M059J (cell line): ENCODE results near the gene ELFN1. TPM values are rescaled to one million over a fixed set of nuclear protein-coding genes. Genes with fewer than 3 reads are reported as not detected.

Experiments used
- DNase-seq: peaks from one replicate; pipeline ENCODE4 v3.0.0-alpha.2; 2012; ENCODE audit warnings: low read depth
- total RNA-seq: library from RNA; depleted of rRNA; stranded (reverse); fragments of >200 nt; shearing (Covaris generic); gene quantifications from 2 replicates; pipeline ENCODE4 v1.2.3, GENCODE V29; 2014

Gene ELFN1
- total RNA-seq, 1 experiment from 2014 or later = not detected

DNA sequence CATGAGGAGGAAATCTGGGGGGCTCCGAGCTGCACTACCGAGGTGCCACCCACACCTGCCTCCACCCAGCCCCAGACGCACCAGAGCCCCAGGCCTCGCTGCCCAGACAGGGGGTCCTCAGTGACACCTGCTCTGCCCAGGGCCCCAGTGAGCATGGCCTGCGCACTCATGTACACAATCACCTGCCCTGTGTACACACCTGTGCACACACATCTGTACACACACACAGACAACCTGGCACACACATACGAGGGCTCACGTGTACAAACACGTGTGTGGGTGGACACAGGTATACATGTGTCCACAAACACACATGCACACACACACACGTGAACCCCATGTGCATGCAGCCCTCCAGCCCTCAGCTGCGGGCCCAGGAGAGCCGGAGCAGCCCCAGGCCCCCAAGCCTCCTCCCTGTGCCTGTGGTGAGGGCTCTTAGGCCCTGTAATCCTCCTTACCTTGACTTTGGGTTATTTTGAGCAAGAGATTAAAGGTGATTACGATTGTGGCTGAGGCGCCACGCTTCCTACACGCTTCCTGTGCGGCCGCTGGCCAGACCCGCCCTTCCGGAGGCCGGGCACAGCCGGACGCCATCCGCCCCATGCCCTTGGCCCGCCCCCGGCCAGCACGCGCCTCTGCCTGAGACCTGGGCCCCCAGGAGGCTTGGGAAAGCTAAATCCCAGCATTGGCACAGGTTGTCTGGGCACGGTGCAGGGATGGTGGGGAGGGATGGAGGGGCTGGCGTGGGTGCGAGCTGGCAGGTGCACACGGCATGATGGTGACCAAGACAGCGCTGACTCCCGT lies 71.9 kb downstream of the ELFN1 start:
- DNase-seq = no peak

GRCh38 chr7:1742555-1743303 lies 72.7 kb downstream of the ELFN1 start:
- DNase-seq = peak; percentile 24

DNA sequence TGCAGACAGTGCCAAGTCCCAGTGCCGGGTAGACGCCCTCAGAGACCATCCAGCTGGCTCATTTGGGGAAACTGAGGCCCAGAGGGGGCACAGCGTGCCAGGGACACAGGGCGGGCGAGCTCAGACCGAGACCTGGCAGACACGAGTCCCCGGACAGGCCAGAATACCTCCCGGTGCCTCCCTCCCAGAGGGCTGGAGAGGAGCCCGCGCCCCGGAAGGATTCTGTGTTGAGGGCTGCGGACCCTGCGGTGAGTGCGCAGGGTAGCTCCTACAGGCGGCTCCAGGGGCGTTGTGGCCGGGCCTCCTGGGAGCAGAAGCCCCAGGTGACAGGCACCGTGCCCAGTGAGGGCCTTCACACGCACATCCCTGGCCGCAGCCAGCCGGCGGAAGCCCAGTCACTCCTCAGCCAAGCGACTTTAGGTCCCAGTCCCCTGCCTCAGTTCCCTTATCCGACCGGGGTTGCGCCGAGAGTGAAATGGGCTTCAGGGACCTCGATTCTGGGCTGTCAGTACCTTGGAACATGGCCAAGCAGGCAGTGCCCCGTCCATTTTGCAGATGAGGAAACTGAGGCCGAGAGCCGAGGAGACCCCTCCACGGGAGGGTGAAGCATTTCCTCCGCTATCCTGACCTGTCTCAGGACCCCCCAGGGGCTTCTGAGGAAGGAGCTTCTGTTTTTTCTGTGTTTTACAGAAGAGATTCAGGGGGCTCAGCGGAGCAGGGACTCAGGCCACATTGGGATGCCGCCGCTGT lies 73.6 kb downstream of the ELFN1 start:
- no peak for DNase-seq

- no peak for DNase-seq
These were observed 74.4 kb downstream of the ELFN1 start for GRCh38 chr7:1744296-1745017.

GRCh38 chr7:1745018-1745532 lies 75.0 kb downstream of the ELFN1 start:
- DNase-seq = no peak

GRCh38 chr7:1745576-1746490 lies 75.8 kb downstream of the ELFN1 start:
- DNase-seq = no peak

GRCh38 chr7:1746491-1746975 lies 76.5 kb downstream of the ELFN1 start:
- no peak for DNase-seq

- DNase-seq = no peak
These were observed 77.1 kb downstream of the ELFN1 start for GRCh38 chr7:1747004-1747801.

GRCh38 chr7:1748076-1748838 lies 78.2 kb downstream of the ELFN1 start:
- DNase-seq = no peak

DNA sequence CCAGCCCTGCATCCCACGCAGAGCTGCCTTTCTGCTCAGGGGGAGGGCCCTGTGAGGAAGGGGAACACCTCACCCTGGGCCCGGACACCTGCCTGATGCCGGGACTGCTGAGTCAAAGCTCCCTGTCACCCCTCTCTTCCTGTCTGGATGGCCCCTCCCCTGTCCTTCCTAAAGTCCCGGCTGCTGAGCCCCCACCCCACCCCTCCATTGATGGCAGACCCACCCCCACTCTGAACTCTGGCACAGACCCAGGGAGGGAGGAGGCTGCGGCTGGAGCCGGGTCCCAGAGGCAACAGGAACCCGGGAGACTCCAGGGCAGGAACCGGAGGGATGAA lies 78.7 kb downstream of the ELFN1 start:
- DNase-seq = no peak

GRCh38 chr7:1749351-1749863 lies 79.3 kb downstream of the ELFN1 start:
- DNase-seq = no peak

DNA sequence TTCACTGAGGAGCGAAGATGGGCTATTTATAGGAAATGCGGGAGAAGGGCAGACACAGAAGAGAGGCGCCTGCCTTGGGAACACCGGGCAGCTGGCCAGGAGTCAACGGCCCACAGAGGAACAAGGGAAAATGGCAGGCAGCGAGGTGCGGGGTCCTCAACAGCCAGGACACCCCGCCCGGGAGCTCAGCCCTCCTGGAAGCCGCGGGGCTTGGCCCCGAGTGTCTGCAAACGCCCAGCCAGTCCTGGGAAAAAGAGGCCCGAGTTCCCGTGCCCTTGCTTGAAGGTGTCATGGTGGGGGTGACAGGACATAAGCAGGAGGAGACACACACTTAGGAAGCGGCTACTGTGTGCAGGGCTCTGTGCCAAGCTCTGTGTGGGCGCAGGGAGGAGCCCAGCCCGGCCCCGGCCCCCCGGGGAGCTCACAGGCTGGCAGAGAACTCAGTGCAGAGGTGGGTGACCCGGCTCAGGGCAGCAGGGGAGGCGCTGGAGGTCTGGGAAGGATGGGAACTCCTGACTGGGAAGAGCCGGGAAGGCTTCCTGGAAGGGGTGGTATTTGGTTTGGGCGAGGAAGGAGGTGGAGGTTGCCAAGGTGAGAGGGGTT lies 79.9 kb downstream of the ELFN1 start:
- DNase-seq = peak; percentile 10

DNA sequence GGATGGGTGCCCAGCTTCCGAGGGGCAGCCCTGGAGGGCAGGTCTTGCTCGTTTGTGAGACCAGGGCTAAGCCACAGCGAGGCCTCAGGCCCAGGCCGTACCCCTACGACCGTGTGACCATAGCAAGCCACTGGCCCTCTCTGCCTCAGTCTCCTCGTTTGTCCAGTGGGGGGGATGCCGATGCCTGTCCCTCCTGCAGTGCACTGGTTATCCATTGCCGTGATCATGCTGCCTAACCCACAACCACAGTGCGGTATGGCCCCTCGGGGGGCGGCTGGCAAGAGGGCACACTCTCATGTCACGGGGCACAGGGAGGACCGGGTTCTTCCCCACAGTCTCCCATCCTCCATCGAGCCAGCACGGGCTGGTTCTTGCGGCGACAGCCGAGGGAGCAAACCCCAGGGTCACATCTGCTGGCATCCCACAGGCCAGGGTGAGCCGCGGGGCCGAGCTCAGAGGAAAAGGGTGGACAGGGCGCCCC lies 80.5 kb downstream of the ELFN1 start:
- DNase-seq = no peak

GRCh38 chr7:1752111-1752510 lies 82.0 kb downstream of the ELFN1 start:
- DNase-seq = no peak

DNA sequence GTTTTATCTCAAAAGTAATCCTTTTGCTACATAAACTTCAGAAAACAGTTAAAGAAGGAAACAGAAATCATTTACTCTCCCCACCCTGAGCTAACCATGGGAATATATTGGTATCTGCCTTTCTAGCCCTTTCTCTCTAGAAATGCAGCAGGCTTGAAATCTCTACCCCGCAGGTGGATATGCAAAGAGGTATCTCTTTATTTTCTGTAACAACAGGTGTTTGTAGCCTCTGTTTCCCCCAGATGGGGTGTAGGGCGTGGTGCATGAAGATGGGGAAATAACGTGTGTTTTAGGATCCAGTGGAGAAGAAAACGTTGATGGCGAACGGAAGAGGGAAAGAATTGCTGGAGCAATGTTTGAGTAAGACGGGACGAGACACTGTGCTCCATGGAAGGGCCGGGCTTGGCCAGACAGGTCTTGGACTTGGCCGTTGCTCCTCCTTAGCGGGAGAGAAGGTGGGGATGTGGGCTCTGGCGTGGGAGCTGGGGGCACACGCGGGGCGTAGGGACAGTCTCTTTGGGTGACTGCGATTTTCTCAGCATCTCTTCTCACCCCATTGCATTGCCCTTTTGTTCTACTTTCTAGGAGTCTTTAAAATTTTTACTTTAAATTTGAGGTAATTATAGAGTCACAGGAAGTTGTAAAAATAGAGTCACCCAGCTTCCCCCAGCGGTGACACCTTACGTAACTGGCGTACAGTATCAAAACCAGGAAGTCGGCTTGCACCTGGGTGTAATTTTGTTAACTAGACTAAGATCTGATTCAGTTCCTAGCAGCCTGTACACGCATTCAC lies 82.9 kb downstream of the ELFN1 start:
- DNase-seq = no peak

GRCh38 chr7:1753564-1753867 lies 83.4 kb downstream of the ELFN1 start:
- no peak for DNase-seq

GRCh38 chr7:1754345-1754908 lies 84.3 kb downstream of the ELFN1 start:
- DNase-seq = no peak
